LNCaP clone FGC (cell line): ENCODE measurements around the gene RHOBTB3.

Experiments used
- DNase-seq: peaks from one replicate; pipeline ENCODE4 v3.0.0-alpha.2; 2011; ENCODE audit warnings: low read depth
- H3K4me3 ChIP-seq: 2 replicates; pipeline ENCODE4 v1.5.1; 2011; ENCODE audit warnings: mild to moderate bottlenecking, low read depth, low read length, control low read depth
- TF ChIP-seq, protein P1 (sequence below): IDR thresholded peaks from 2 replicates; pipeline ENCODE4 v1.5.1; 2012; ENCODE audit warnings: mild to moderate bottlenecking; ENCODE audit not compliant: control insufficient read depth, insufficient read depth; ENCODE audit errors: extremely low read depth

The RHOBTB3 gene

DNA sequence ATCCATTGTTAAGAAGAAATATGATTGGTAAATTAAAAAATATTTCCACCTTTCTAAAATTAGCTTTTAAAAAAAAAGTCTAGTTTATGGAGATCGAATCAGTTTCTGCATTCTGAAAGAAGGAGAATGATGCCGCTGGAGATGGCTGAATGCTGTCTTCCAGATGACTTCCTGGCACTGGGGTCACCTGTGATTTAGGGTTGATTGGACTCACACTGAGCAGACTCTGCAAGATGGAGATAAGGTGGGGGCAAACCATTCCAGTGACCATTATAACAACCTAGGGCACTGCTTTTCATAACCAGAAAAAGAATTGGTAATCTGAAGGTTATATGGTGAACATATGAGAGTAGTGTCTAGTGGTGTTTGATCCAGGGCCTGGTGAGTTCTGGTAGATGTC is 40.8 kb downstream of the RHOBTB3 start:
- TF ChIP-seq, protein P1, sequence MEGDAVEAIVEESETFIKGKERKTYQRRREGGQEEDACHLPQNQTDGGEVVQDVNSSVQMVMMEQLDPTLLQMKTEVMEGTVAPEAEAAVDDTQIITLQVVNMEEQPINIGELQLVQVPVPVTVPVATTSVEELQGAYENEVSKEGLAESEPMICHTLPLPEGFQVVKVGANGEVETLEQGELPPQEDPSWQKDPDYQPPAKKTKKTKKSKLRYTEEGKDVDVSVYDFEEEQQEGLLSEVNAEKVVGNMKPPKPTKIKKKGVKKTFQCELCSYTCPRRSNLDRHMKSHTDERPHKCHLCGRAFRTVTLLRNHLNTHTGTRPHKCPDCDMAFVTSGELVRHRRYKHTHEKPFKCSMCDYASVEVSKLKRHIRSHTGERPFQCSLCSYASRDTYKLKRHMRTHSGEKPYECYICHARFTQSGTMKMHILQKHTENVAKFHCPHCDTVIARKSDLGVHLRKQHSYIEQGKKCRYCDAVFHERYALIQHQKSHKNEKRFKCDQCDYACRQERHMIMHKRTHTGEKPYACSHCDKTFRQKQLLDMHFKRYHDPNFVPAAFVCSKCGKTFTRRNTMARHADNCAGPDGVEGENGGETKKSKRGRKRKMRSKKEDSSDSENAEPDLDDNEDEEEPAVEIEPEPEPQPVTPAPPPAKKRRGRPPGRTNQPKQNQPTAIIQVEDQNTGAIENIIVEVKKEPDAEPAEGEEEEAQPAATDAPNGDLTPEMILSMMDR: no peak
- DNase-seq: no peak

DNA sequence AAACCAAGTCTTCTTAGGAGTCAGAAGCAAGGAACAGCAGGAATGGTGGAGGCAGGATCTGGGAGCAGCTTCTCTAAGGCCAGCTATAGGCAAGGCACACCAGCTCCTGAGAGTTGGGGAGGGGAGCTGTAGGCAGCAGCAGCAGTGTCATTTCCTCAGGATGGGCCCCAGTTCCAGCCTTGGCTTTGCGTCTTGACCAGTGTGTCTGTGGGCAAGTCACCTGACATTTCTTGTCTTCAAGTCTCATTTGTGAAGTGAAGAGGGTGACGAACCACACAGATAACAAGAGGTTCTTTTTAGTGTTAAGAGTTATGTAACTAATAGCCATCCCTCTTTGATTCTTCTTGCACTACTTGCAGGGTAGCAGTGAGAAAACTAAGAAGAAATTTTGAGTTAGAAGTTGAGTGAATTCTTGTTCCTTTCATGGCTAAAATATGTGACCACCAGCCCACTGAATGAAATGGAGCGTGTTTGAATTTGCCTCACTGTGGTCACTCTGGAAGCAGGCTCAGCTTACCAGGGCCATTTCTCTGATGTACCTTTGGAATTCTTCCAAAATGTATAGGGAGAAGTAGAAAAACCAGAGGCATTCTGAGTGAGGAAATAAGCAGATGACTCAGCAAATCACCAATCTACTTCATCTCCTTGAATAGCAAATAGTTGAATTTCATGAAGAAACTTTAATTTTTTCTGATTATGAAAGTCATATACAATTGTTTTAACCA is 42.4 kb downstream of the RHOBTB3 start:
- H3K4me3 ChIP-seq: no peak overlapping the region
- no peak for DNase-seq
- TF ChIP-seq, protein P1: no peak

More for the DNA sequence above, 40.8 kb downstream of the RHOBTB3 start:
- no peak overlapping the region for H3K4me3 ChIP-seq

DNA sequence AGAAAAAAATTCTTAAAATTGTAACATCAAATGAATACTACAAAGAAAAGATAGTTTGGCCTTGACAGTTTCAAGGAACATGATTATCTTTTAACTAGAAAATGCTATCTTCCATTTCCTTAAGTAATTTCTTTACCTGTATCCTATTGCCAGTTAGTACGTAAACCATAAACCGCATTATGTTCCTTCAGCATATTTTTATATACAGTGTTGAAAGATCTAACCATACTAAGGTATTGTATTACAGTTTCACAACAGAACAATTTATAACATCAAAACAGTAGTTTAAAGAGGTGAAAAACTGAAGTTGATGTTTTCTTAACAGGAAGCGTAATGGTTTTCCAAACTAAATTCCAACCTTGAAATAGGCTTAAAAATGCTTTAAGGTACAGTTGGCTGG is 46.3 kb downstream of the RHOBTB3 start:
- H3K4me3 ChIP-seq: no peak overlapping the region
- TF ChIP-seq, protein P1: no peak
- DNase-seq: no peak

DNA sequence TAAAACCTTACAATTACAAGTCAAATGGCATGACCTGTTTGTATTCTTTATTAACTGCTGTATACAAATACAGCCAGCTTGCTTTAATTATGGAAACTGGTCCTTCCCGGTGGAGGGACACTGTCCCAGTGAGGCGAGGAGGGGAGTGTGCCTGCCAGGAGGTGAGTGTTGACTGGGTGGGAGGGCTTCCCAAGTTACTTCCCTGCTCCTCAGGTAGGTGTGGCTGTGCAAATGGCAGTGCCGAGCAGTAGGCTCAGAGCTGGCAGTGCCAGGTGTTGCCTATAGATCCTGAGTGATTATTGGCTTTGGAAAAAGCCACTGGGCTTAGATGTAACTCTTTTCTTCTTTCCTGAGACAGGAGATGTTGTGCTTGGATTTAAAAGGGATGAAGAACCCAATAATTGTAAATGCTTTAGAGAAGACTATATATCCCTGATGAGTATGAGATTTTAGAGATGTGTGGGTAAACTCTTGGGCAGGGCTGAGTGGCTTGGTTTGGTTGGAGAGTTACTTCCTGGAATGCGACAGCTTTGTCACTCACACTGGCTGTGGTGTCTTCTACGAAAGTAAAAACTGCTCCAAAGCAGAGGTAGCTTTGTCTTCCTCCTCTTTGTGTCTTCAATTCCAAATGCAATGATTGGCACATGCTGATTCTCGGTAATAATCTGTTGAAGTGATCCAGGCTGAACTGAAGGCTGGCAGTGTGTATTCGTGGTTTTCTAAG is 47.7 kb downstream of the RHOBTB3 start:
- H3K4me3 ChIP-seq: no peak overlapping the region
- no peak for DNase-seq
- TF ChIP-seq, protein P1: no peak

DNA sequence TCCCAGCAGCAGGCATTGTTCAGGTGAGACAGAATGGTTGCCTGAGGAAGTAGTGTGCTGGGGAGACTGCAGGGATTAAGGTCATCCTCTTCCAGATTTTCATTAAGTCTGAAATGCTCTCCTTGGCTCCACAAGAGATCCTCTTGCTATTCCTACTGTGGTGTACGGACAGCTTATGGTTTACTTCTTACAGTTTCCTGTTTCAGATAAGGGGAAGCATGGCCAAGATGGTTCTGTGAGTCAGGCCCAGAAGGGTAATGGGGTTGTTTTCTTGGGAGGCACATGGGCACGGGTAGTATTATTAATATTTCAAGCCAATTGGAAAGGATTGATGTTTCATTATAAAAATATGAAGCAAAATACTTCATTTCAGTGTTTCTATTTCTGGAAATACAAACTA is 48.5 kb downstream of the RHOBTB3 start:
- no peak overlapping the region for H3K4me3 ChIP-seq
- TF ChIP-seq, protein P1: no peak
- DNase-seq: no peak

DNA sequence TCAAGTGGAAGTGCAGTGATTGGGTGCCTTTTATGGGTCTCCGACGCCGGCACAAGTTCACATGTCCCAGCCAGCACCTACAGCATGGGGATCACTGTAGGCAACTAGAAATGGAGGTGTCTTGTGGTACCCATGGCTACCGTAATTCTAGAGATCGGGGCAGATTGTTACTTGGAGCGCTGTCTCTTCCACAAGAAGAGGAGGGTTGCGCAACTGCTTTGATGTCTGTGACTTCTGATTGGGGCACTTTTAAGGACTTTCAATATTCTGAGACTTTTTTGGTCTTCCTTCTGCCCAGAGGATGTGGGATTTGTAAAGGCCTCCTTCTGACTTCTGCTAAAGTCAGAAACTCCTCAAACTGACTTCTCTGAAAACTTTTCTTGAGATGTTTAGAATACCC is 49.5 kb downstream of the RHOBTB3 start:
- no peak for DNase-seq
- TF ChIP-seq, protein P1: no peak
- H3K4me3 ChIP-seq: no peak overlapping the region
